SK-N-SH (cell line): Measurements from ENCODE around the gene SLC13A3.

Source experiments
- EP300 ChIP-seq, 2 experiments: IDR thresholded peaks; 2 replicates each; pipeline versions ENCODE4 v1.4.0 to v1.6.1; 2012; ENCODE audit warnings: borderline replicate concordance in 1 of 2, low read depth in 1 of 2, low read length in 1 of 2
- EZH2phosphoT487 ChIP-seq: fragments of 200-600 bp; sonication (generic); IDR thresholded peaks from 2 replicates; pipeline ENCODE4 v1.6.1; 2017; ENCODE audit warnings: low read depth, mixed run types, mild to moderate bottlenecking, antibody characterized with exemption, moderate library complexity, borderline replicate concordance
- FOXM1 ChIP-seq: IDR thresholded peaks from 2 replicates; pipeline ENCODE4 v1.4.0; 2012; ENCODE audit warnings: low read depth, mild to moderate bottlenecking
- GATA2 ChIP-seq: sonication (generic); formaldehyde crosslinking; IDR thresholded peaks from 2 replicates; pipeline ENCODE4 v1.5.0; 2020; ENCODE audit warnings: mild to moderate bottlenecking, missing genetic modification reagents
- MXI1 ChIP-seq: IDR thresholded peaks from 2 replicates; pipeline ENCODE4 v1.6.1; 2012; ENCODE audit warnings: mild to moderate bottlenecking, low read depth, low read length, improper control_type of control experiment
- NFIC ChIP-seq: IDR thresholded peaks from 2 replicates; pipeline ENCODE4 v1.4.0; 2012; ENCODE audit warnings: borderline replicate concordance
- POLR2AphosphoS5 ChIP-seq: IDR thresholded peaks from 2 replicates; pipeline ENCODE4 v1.6.1; 2012; ENCODE audit warnings: low read depth, low read length
- SMC3 ChIP-seq: IDR thresholded peaks from 2 replicates; pipeline ENCODE4 v1.6.1; 2012; ENCODE audit warnings: low read depth, low read length, improper control_type of control experiment
- YY1 ChIP-seq: IDR thresholded peaks from 2 replicates; pipeline ENCODE4 v1.4.0; 2012; ENCODE audit warnings: low read depth, mild to moderate bottlenecking
- TF ChIP-seq, protein P1 (sequence below): fragments of 200-600 bp; sonication (generic); IDR thresholded peaks from 2 replicates; pipeline ENCODE4 v1.6.1; 2017; ENCODE audit warnings: antibody characterized with exemption, mild to moderate bottlenecking, moderate library complexity
- TF ChIP-seq, protein P2 (sequence below): IDR thresholded peaks from 2 replicates; pipeline ENCODE4; 2012

DNA sequence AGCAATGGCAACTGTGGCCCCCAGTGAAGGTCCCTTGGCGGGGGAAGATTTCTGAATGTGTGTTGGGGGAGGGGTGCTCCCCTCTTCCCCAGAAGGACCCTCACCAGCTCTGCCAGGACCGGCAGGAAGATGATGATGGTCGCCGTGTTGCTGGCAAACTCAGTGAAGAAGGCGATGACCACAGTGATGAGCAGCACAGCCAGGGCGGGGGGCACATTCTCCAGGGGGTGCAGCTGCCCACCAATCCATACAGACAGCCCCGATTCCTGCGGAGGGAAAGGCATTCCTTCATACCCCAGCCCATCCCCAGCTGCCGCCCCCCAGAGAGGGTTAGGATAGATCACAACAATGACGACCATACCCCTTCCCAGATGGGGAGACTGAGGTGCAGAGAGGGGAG lies 85.1 kb downstream of the SLC13A3 start:
- TF ChIP-seq POLR2AphosphoS5 = no peak
- TF ChIP-seq YY1 = no peak
- TF ChIP-seq, protein P1, sequence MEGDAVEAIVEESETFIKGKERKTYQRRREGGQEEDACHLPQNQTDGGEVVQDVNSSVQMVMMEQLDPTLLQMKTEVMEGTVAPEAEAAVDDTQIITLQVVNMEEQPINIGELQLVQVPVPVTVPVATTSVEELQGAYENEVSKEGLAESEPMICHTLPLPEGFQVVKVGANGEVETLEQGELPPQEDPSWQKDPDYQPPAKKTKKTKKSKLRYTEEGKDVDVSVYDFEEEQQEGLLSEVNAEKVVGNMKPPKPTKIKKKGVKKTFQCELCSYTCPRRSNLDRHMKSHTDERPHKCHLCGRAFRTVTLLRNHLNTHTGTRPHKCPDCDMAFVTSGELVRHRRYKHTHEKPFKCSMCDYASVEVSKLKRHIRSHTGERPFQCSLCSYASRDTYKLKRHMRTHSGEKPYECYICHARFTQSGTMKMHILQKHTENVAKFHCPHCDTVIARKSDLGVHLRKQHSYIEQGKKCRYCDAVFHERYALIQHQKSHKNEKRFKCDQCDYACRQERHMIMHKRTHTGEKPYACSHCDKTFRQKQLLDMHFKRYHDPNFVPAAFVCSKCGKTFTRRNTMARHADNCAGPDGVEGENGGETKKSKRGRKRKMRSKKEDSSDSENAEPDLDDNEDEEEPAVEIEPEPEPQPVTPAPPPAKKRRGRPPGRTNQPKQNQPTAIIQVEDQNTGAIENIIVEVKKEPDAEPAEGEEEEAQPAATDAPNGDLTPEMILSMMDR = no peak
- TF ChIP-seq EP300 (IDR thresholded peaks at IDR 0.05; ENCODE audit: borderline replicate concordance in 1 of 2, low read depth in 1 of 2, low read length in 1 of 2) = no peak
- no peak for TF ChIP-seq NFIC
- no peak for TF ChIP-seq SMC3
- no peak for TF ChIP-seq EZH2phosphoT487
- TF ChIP-seq FOXM1 = no peak
- TF ChIP-seq, protein P2, sequence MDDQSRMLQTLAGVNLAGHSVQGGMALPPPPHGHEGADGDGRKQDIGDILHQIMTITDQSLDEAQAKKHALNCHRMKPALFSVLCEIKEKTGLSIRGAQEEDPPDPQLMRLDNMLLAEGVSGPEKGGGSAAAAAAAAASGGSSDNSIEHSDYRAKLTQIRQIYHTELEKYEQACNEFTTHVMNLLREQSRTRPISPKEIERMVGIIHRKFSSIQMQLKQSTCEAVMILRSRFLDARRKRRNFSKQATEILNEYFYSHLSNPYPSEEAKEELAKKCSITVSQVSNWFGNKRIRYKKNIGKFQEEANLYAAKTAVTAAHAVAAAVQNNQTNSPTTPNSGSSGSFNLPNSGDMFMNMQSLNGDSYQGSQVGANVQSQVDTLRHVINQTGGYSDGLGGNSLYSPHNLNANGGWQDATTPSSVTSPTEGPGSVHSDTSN = no peak
- TF ChIP-seq MXI1 = no peak
- TF ChIP-seq GATA2 (CRISPR knock-in tag) = no peak
